ENCODE measurements around the gene CD180. TPM values are rescaled to one million over a fixed set of nuclear protein-coding genes. Genes with fewer than 3 reads are reported as not detected.

Gene CD180
- total RNA-seq, 1 experiment from 2014 or later: not detected

- H3K9me2 ChIP-seq (ENCODE audit: insufficient read depth): no peaks in the 10 kb centered on the region
- DNase-seq (ENCODE audit: low read depth, low spot score) (no peak), ATAC-seq (no peak)
- TF ChIP-seq YY1 (IDR thresholded peaks at IDR 0.05; ENCODE audit: extremely low read depth, insufficient replicate concordance, low read depth, low read length) (no peak), SRF (IDR thresholded peaks at IDR 0.05; ENCODE audit: low read depth) (no peak), POLR2AphosphoS5 (IDR thresholded peaks at IDR 0.05; ENCODE audit: low read depth, low read length) (no peak), TCF7L2 (IDR thresholded peaks at IDR 0.05; ENCODE audit: borderline replicate concordance, extremely low read depth, insufficient read depth, insufficient read length) (no peak), SIN3A (IDR thresholded peaks at IDR 0.05; ENCODE audit: low read depth) (no peak), JUND (IDR thresholded peaks at IDR 0.05) (no peak), EZH2 (IDR thresholded peaks at IDR 0.05) (no peak), ZNF274 (IDR thresholded peaks at IDR 0.05; ENCODE audit: low read depth, low read length) (no peak), ZFX (IDR thresholded peaks at IDR 0.05) (no peak), REST (IDR thresholded peaks at IDR 0.05; ENCODE audit: low read depth) (no peak), POLR2A (IDR thresholded peaks at IDR 0.05; ENCODE audit: borderline replicate concordance, extremely low read depth, insufficient read depth, insufficient read length) (no peak), ELF1 (IDR thresholded peaks at IDR 0.05; ENCODE audit: borderline replicate concordance, low read depth) (no peak), FOSL1 (IDR thresholded peaks at IDR 0.05; ENCODE audit: low read depth) (no peak), CBX3 (IDR thresholded peaks at IDR 0.05; ENCODE audit: low read depth) (no peak), SP1 (IDR thresholded peaks at IDR 0.05; ENCODE audit: low read depth) (no peak), EZH2phosphoT487 (IDR thresholded peaks at IDR 0.05; ENCODE audit: borderline replicate concordance) (no peak), CEBPB (IDR thresholded peaks at IDR 0.05; ENCODE audit: low read depth) (no peak), EGR1 (IDR thresholded peaks at IDR 0.05; ENCODE audit: low read depth) (no peak)
- TF ChIP-seq, protein P1, sequence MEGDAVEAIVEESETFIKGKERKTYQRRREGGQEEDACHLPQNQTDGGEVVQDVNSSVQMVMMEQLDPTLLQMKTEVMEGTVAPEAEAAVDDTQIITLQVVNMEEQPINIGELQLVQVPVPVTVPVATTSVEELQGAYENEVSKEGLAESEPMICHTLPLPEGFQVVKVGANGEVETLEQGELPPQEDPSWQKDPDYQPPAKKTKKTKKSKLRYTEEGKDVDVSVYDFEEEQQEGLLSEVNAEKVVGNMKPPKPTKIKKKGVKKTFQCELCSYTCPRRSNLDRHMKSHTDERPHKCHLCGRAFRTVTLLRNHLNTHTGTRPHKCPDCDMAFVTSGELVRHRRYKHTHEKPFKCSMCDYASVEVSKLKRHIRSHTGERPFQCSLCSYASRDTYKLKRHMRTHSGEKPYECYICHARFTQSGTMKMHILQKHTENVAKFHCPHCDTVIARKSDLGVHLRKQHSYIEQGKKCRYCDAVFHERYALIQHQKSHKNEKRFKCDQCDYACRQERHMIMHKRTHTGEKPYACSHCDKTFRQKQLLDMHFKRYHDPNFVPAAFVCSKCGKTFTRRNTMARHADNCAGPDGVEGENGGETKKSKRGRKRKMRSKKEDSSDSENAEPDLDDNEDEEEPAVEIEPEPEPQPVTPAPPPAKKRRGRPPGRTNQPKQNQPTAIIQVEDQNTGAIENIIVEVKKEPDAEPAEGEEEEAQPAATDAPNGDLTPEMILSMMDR (IDR thresholded peaks at IDR 0.05 in 2 of 3, conservative IDR thresholded peaks at IDR 0.05 in 1 of 3; ENCODE audit: borderline replicate concordance in 1 of 3, insufficient read depth in 1 of 3, low read depth in 2 of 3, low read length in 2 of 3): no peak
- TF ChIP-seq, protein P2, sequence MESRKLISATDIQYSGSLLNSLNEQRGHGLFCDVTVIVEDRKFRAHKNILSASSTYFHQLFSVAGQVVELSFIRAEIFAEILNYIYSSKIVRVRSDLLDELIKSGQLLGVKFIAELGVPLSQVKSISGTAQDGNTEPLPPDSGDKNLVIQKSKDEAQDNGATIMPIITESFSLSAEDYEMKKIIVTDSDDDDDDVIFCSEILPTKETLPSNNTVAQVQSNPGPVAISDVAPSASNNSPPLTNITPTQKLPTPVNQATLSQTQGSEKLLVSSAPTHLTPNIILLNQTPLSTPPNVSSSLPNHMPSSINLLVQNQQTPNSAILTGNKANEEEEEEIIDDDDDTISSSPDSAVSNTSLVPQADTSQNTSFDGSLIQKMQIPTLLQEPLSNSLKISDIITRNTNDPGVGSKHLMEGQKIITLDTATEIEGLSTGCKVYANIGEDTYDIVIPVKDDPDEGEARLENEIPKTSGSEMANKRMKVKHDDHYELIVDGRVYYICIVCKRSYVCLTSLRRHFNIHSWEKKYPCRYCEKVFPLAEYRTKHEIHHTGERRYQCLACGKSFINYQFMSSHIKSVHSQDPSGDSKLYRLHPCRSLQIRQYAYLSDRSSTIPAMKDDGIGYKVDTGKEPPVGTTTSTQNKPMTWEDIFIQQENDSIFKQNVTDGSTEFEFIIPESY (IDR thresholded peaks at IDR 0.05; ENCODE audit: extremely low read depth, insufficient replicate concordance, low read length): no peak
- ChIA-PET CTCF (no interaction called here), POLR2A (no interaction called here), RAD21 (ENCODE audit: low non-redundant PET in 1 of 2, low total read pairs in 2 of 2, uncharacterized antibody in 2 of 2, unreplicated experiment in 2 of 2) (no interaction called here)
- H3K9me3 ChIP-seq (ENCODE audit: control insufficient read depth in 1 of 2, insufficient read depth in 1 of 2, low read depth in 1 of 2, low read length in 2 of 2): no peaks in the 10 kb centered on the region
- peak overlapping the region; percentile 21; the same call in 1 of the 2 replicates for H3K4me2 ChIP-seq (ENCODE audit: low read length)
- H3K27me3 ChIP-seq (ENCODE audit: insufficient read depth, low read length): no peaks in the 10 kb centered on the region
- intact Hi-C loops (cut with micrococcal nuclease): loop anchor here (10.0 kb wide), 1 partner anchor 899 kb away; no protein-coding TSS in a partner anchor
- no peak overlapping the region for H3K27ac ChIP-seq (ENCODE audit: low read depth, low read length)
- H3K9ac ChIP-seq (ENCODE audit: low read length): no peak overlapping the region
- no peaks in the 10 kb centered on the region for H4K20me1 ChIP-seq (ENCODE audit: insufficient read depth)
- H3K36me3 ChIP-seq (ENCODE audit: control insufficient read depth in 1 of 2, insufficient read depth in 2 of 2, low read length in 2 of 2): no peaks in the 10 kb centered on the region
- no peaks in the 10 kb centered on the region for H3K79me2 ChIP-seq (ENCODE audit: insufficient read depth, low read length)
- H3K4me1 ChIP-seq (ENCODE audit: control insufficient read depth in 1 of 2, insufficient read depth in 2 of 2, low read length in 2 of 2): peaks cover 2 to 35% of the 10 kb centered on the region in 2 experiments
- no peak overlapping the region for H2AFZ ChIP-seq (ENCODE audit: low read depth, low read length, poor library complexity, severe bottlenecking)
- BruUV-seq (replicated peaks): no TSS peak
- H3K4me3 ChIP-seq (replicated peaks in 1 of 2; ENCODE audit: low read depth in 1 of 2, low read length in 2 of 2): no peak overlapping the region
Observed at GRCh38 chr5:67203701-67204074, 7.1 kb upstream of the CD180 start.

Data from HCT116 (cell line).